Adrenal gland (tissue), 12 donors: Measurements from ENCODE around the gene HHAT. TPM values are rescaled to one million over a fixed set of nuclear protein-coding genes. Genes with fewer than 3 reads are reported as not detected.

Source experiments
- DNase-seq, 7 donors: peaks; one replicate each; pipeline ENCODE4 v3.0.0-alpha.2; 2019 to 2020
- H3K27ac ChIP-seq, 5 donors: fragments of 200-600 bp; sonication (generic) in 4 of 5; 1 replicate in 3 of 5; 2 replicates in 2 of 5; pipeline versions ENCODE4 v1.5.1 to v1.8.0; 2016 to 2020; ENCODE audit warnings: mild to moderate bottlenecking in 1 of 5
- H3K27me3 ChIP-seq: fragments of 200-600 bp; 2 replicates; pipeline ENCODE4 v1.8.0; 2021
- H3K36me3 ChIP-seq, 2 donors: fragments of 200-600 bp; replicated peaks in 1 of 2; 1 replicate in 1 of 2; 2 replicates in 1 of 2; pipeline versions ENCODE4 v1.5.1 to v1.8.0; 2018 to 2022
- H3K4me1 ChIP-seq, 2 donors: fragments of 200-600 bp; replicated peaks in 1 of 2; 1 replicate in 1 of 2; 2 replicates in 1 of 2; pipeline versions ENCODE4 v1.5.1 to v1.8.0; 2018 to 2021
- H3K4me3 ChIP-seq, 4 donors: fragments of 200-600 bp; sonication (generic) in 3 of 4; one replicate each; pipeline ENCODE4 v1.5.1; 2016 to 2018
- H3K9me3 ChIP-seq, 3 donors: fragments of 200-600 bp; sonication (generic) in 1 of 3; replicated peaks in 1 of 3; 1 replicate in 2 of 3; 2 replicates in 1 of 3; pipeline versions ENCODE4 v1.5.1 to v1.8.0; 2016 to 2021
- CTCF ChIP-seq, 6 experiments: fragments of 450-650 bp in 4 of 6; fragments of 200-600 bp in 2 of 6; sonication (generic) in 1 of 6; IDR thresholded peaks; 1 replicate in 5 of 6; 2 replicates in 1 of 6; pipeline versions ENCODE4 v1.5.1 to v1.8.0; 2016 to 2021; ENCODE audit warnings: antibody characterized with exemption in 6 of 6, mild to moderate bottlenecking in 2 of 6, moderate library complexity in 1 of 6
- POLR2A ChIP-seq, 2 donors: fragments of 450-650 bp; IDR thresholded peaks; one replicate each; pipeline ENCODE4 v1.6.1; 2017; ENCODE audit warnings: antibody characterized with exemption in 2 of 2, mild to moderate bottlenecking in 2 of 2, moderate library complexity in 1 of 2
- WGBS, 4 donors: extraction: QIAGEN DNeasy Blood & Tissue Kit in 2 of 4; methylation state at CpG; one replicate each; pipeline versions ENCODE4 v1.1.5 to v1.1.7; 2013 to 2017; 5-methylcytosine and 5-hydroxymethylcytosine counted together
- intact Hi-C, 2 donors: fragments of 100-400 bp; cut with DNase I; formaldehyde crosslinking; loops; one replicate each; pipeline versions ENCODE4 v1.14.1 to v1.15.0; 2022 to 2023
- polyA plus RNA-seq, 3 donors: library from polyadenylated mRNA; stranded (reverse); fragments of 200-250 nt in 2 of 3; fragments of 350-450 nt in 1 of 3; fragmentation: Illumina TruSeq in 1 of 3; extraction: RNeasy Lipid Tissue Mini Kit (QIAGEN cat#74804) in 1 of 3; gene quantifications; one replicate each; pipeline ENCODE4 v1.2.3, GENCODE V29; 2013 to 2014
- total RNA-seq, 9 donors: library from RNA; depleted of rRNA in 4 of 9; stranded (reverse); fragments of >200 nt in 4 of 9; fragments of 120-200 nt in 1 of 9; fragmentation: NEBNext Ultra II Directional in 1 of 9; extraction: Animal tissue kit (Norgen Biotek cat#: 25700) in 1 of 9; gene quantifications; one replicate each; pipeline versions ENCODE4 v1.1.0 to v1.2.4, GENCODE V29; 2013 to 2023
- donor health status: healthy with polysubstance abuse.
- donor health status: Bipolar disorder and iron deficiency.
- donor health status: DM: yes; HTN: yes; CAD: no.
- donor health status: DM: no; HTN: no; CAD: no.
- donor health status: DM: no; HTN: no; CAD: no.
- donor health status: DM: yes; HTN: yes; CAD: no.

Gene HHAT
- total and polyA plus RNA-seq, 12 donors, result 3.1 to 26.7 (median 12.3) TPM

GRCh38 chr1:210669951-210670350 is 341.2 kb downstream of the HHAT start:
- no peaks in the 10 kb centered on the region for H3K4me1 ChIP-seq
- no peak for TF ChIP-seq POLR2A (IDR thresholded peaks at IDR 0.05)
- no peak for TF ChIP-seq CTCF (IDR thresholded peaks at IDR 0.05)
- H3K4me3 ChIP-seq, result no peak overlapping the region
- intact Hi-C loops, result no loop called here
- no peaks in the 10 kb centered on the region for H3K9me3 ChIP-seq
- H3K27ac ChIP-seq, result no peak overlapping the region
- no peaks in the 10 kb centered on the region for H3K27me3 ChIP-seq
- DNase-seq, result no peak
- H3K36me3 ChIP-seq, result no peaks in the 10 kb centered on the region

- Histone ChIP-seq H3K36me3 (no peaks in the 10 kb centered on the region), H3K4me1 (no peaks in the 10 kb centered on the region), H3K9me3 (no peaks in the 10 kb centered on the region), H3K27ac (no peak overlapping the region), H3K4me3 (no peak overlapping the region), H3K27me3 (no peaks in the 10 kb centered on the region)
- DNase-seq, result no peak
- 79 to 92% (median 88%) methylated on average over 3 of the region's 3 CpGs for WGBS, 4 donors
- intact Hi-C loops, result no loop called here
- no peak for TF ChIP-seq POLR2A (IDR thresholded peaks at IDR 0.05)
- TF ChIP-seq CTCF (IDR thresholded peaks at IDR 0.05), result no peak
Measured at GRCh38 chr1:210674151-210674550, 345.4 kb downstream of the HHAT start.

- Histone ChIP-seq H3K36me3 (no peaks in the 10 kb centered on the region), H3K9me3 (no peaks in the 10 kb centered on the region), H3K27me3 (no peaks in the 10 kb centered on the region), H3K27ac (no peak overlapping the region), H3K4me1 (no peaks in the 10 kb centered on the region), H3K4me3 (no peak overlapping the region)
- intact Hi-C loops, result no loop called here
- WGBS, 4 donors, result 94 to 97% (median 95%) methylated on average over 3 of the region's 3 CpGs
- TF ChIP-seq POLR2A (IDR thresholded peaks at IDR 0.05) (no peak), CTCF (IDR thresholded peaks at IDR 0.05) (no peak)
- DNase-seq, result no peak
Measured at GRCh38 chr1:210676539-210676938, 347.8 kb downstream of the HHAT start.

- no peak for DNase-seq
- 89 to 93% (median 91%) methylated on average over 4 of the region's 4 CpGs for WGBS, 4 donors
- H3K4me1 ChIP-seq, result no peaks in the 10 kb centered on the region
- no peaks in the 10 kb centered on the region for H3K27me3 ChIP-seq
- H3K27ac ChIP-seq, result no peak overlapping the region
- no peaks in the 10 kb centered on the region for H3K9me3 ChIP-seq
- intact Hi-C loops, result no loop called here
- H3K4me3 ChIP-seq, result no peak overlapping the region
- no peaks in the 10 kb centered on the region for H3K36me3 ChIP-seq
- TF ChIP-seq POLR2A (IDR thresholded peaks at IDR 0.05) (no peak), CTCF (IDR thresholded peaks at IDR 0.05) (no peak)
Measured at GRCh38 chr1:210677533-210677932, 348.8 kb downstream of the HHAT start.
